CD4-positive, CD25-positive, alpha-beta regulatory T cell (primary cell): ENCODE data around the gene ALOX12B. TPM values are rescaled to one million over a fixed set of nuclear protein-coding genes. Genes with fewer than 3 reads are reported as not detected.
"Not testable (repeated sequence)": the region's sequence is repeated elsewhere in the genome, so short reads cannot be mapped to it uniquely, and the experiment has no call there.

ENCODE experiments used
- ATAC-seq, 2 donors: fragments of 150-1000 bp; cut with Tn5 transposase; one replicate each; pipeline ENCODE4 v1.10.0; 2021; ENCODE audit warnings: low read depth in 2 of 2, moderate number of reproducible peaks in 2 of 2, moderate library complexity in 1 of 2
- DNase-seq, 3 donors: peaks; one replicate each; pipeline versions ENCODE4 v3.0.0 to v3.0.0-alpha.2; 2012 to 2022; ENCODE audit warnings: mixed read lengths in 1 of 3
- H3K27ac ChIP-seq: one replicate; pipeline ENCODE4 v1.7.0; 2013; ENCODE audit warnings: mild to moderate bottlenecking, low read length; ENCODE audit not compliant: insufficient read depth, poor library complexity, severe bottlenecking
- H3K27me3 ChIP-seq: one replicate; pipeline ENCODE4 v1.7.0; 2013; ENCODE audit warnings: low read length; ENCODE audit not compliant: control insufficient read depth, insufficient read depth
- H3K36me3 ChIP-seq: one replicate; pipeline ENCODE4 v1.7.0; 2013; ENCODE audit warnings: mild to moderate bottlenecking, low read length, moderate library complexity; ENCODE audit not compliant: control insufficient read depth, insufficient read depth
- H3K4me1 ChIP-seq: 2 replicates; pipeline ENCODE4 v1.7.0; 2013; ENCODE audit warnings: mild to moderate bottlenecking, low read length; ENCODE audit not compliant: insufficient read depth, control insufficient read depth, poor library complexity, severe bottlenecking
- H3K4me3 ChIP-seq: one replicate; pipeline ENCODE4 v1.7.0; 2013; ENCODE audit warnings: low read depth, mild to moderate bottlenecking, low read length, moderate library complexity
- H3K9me3 ChIP-seq, 2 experiments: 1 replicate in 1 of 2; 2 replicates in 1 of 2; pipeline ENCODE4 v1.7.0; 2013; ENCODE audit warnings: low read length in 2 of 2, mild to moderate bottlenecking in 1 of 2, moderate library complexity in 1 of 2; ENCODE audit not compliant: control insufficient read depth in 2 of 2
- H3K27ac Mint-ChIP-seq, 3 donors: one replicate each; pipeline ENCODE4 v1.8.0; 2020 to 2022; ENCODE audit warnings: mild to moderate bottlenecking in 3 of 3, mixed read lengths in 3 of 3, moderate library complexity in 2 of 3
- H3K27me3 Mint-ChIP-seq: one replicate; pipeline ENCODE4 v1.8.0; 2022; ENCODE audit warnings: mild to moderate bottlenecking, mixed read lengths
- H3K36me3 Mint-ChIP-seq: one replicate; pipeline ENCODE4 v1.8.0; 2020; ENCODE audit warnings: mixed read lengths
- H3K4me1 Mint-ChIP-seq, 4 donors: one replicate each; pipeline ENCODE4 v1.8.0; 2020 to 2022; ENCODE audit warnings: mixed read lengths in 4 of 4, mild to moderate bottlenecking in 1 of 4
- H3K4me3 Mint-ChIP-seq, 4 donors: one replicate each; pipeline ENCODE4 v1.8.0; 2020 to 2022; ENCODE audit warnings: mild to moderate bottlenecking in 4 of 4, mixed read lengths in 4 of 4, moderate library complexity in 3 of 4
- H3K9me3 Mint-ChIP-seq, 7 donors: one replicate each; pipeline ENCODE4 v1.8.0; 2020 to 2022; ENCODE audit warnings: mixed read lengths in 7 of 7, mild to moderate bottlenecking in 3 of 7, moderate library complexity in 2 of 7
- polyA plus RNA-seq, 4 donors: library from polyadenylated mRNA; unstranded; fragments of 300-500 nt; fragmentation: Illumina TruSeq; gene quantifications; one replicate each; pipeline ENCODE4 v1.2.3, GENCODE V29; 2021
- total RNA-seq: library from RNA; stranded (reverse); gene quantifications from one replicate; pipeline ENCODE4 v1.2.3, GENCODE V29; 2022

Gene ALOX12B
- total and polyA plus RNA-seq, 5 donors from 2014 or later, result 0.53 to 0.68 (median 0.67) TPM; not detected in 2

- Mint-ChIP-seq H3K4me1 (peaks cover 16 to 41% (median 27%) of the 10 kb centered on the region in 4 donors), H3K4me3 (peak overlapping the region in 2 of 4 donors; percentile 35 to 75), H3K36me3 (peaks cover 11% of the 10 kb centered on the region), H3K27ac (no peak overlapping the region), H3K27me3 (peaks cover 90% of the 10 kb centered on the region), H3K9me3 (peaks cover 0 to 11% (median 0%) of the 10 kb centered on the region in 7 donors)
- Histone ChIP-seq H3K27me3 (peaks cover 26% of the 10 kb centered on the region), H3K36me3 (no peaks in the 10 kb centered on the region), H3K27ac (no peak overlapping the region), H3K4me1 (peaks cover 35% of the 10 kb centered on the region), H3K9me3 (no peaks in the 10 kb centered on the region), H3K4me3 (no peak overlapping the region)
- ATAC-seq, result no peak
- DNase-seq, result peak in 1 of 3 donors; percentile 8
Measured at GRCh38 chr17:8116776-8117175, 29.3 kb upstream of the ALOX12B start.

- H3K27me3 ChIP-seq, result peaks cover 15% of the 10 kb centered on the region
- Mint-ChIP-seq H3K4me3 (peak overlapping the region in 3 of 4 donors; percentile 18 to 75 (median 39)), H3K27me3 (peaks cover 53% of the 10 kb centered on the region), H3K27ac (peak overlapping the region in 1 of 3 donors; percentile 69), H3K9me3 (peaks cover 0 to 3% (median 0%) of the 10 kb centered on the region in 7 donors), H3K36me3 (peaks cover 4% of the 10 kb centered on the region), H3K4me1 (peaks cover 0 to 6% (median 3%) of the 10 kb centered on the region in 4 donors)
- no peaks in the 10 kb centered on the region for H3K9me3 ChIP-seq
- no peak for ATAC-seq
- no peak overlapping the region for H3K27ac ChIP-seq
- H3K4me3 ChIP-seq, result no peak overlapping the region
- H3K36me3 ChIP-seq, result no peaks in the 10 kb centered on the region
- H3K4me1 ChIP-seq, result peaks cover 10% of the 10 kb centered on the region
- DNase-seq, result no peak
Measured at GRCh38 chr17:8110907-8111306, 23.4 kb upstream of the ALOX12B start.

- Mint-ChIP-seq H3K27me3 (peaks cover 48% of the 10 kb centered on the region), H3K36me3 (peaks cover 4% of the 10 kb centered on the region)
Measured at GRCh38 chr17:8110456-8110804, 22.9 kb upstream of the ALOX12B start.

GRCh38 chr17:8109661-8110455 lies 22.3 kb upstream of the ALOX12B start:
- Mint-ChIP-seq H3K9me3 (peaks cover 0 to 3% (median 0%) of the 10 kb centered on the region in 7 donors), H3K36me3 (peaks cover 4% of the 10 kb centered on the region), H3K27me3 (peaks cover 43% of the 10 kb centered on the region), H3K27ac (no peak overlapping the region), H3K4me3 (peak overlapping the region in 2 of 4 donors; percentile 70 to 81), H3K4me1 (peaks cover 0 to 6% (median 3%) of the 10 kb centered on the region in 4 donors)
- Histone ChIP-seq H3K36me3 (no peaks in the 10 kb centered on the region), H3K27me3 (peaks cover 9% of the 10 kb centered on the region), H3K4me1 (peaks cover 10% of the 10 kb centered on the region), H3K27ac (no peak overlapping the region), H3K4me3 (peak overlapping the region; percentile 35), H3K9me3 (no peaks in the 10 kb centered on the region)
- DNase-seq, result peak; percentile 74 to 83 (median 77)
- peak; percentile 91 to 93 for ATAC-seq

More at GRCh38 chr17:8110456-8110804, 22.9 kb upstream of the ALOX12B start:
- H3K4me3 ChIP-seq, result no peak overlapping the region
- H3K27ac ChIP-seq, result no peak overlapping the region
- H3K27me3 ChIP-seq, result peaks cover 11% of the 10 kb centered on the region
- Mint-ChIP-seq H3K4me1 (peaks cover 0 to 6% (median 3%) of the 10 kb centered on the region in 4 donors), H3K9me3 (peaks cover 0 to 3% (median 0%) of the 10 kb centered on the region in 7 donors), H3K4me3 (peak overlapping the region in 2 of 4 donors; percentile 22 to 75), H3K27ac (peak overlapping the region in 1 of 3 donors; percentile 62)
- no peak for DNase-seq
- no peak for ATAC-seq
- no peaks in the 10 kb centered on the region for H3K9me3 ChIP-seq
- H3K4me1 ChIP-seq, result peaks cover 10% of the 10 kb centered on the region
- H3K36me3 ChIP-seq, result no peaks in the 10 kb centered on the region

- H3K27me3 ChIP-seq, result peaks cover 7% of the 10 kb centered on the region
- H3K4me1 ChIP-seq, result peaks cover 10% of the 10 kb centered on the region
- H3K9me3 ChIP-seq, result no peaks in the 10 kb centered on the region
- DNase-seq (no peak), ATAC-seq (no peak)
- peaks cover 0 to 3% (median 0%) of the 10 kb centered on the region in 7 donors for H3K9me3 Mint-ChIP-seq
- no peak overlapping the region for H3K4me3 ChIP-seq
- peak overlapping the region in 3 of 4 donors; percentile 15 to 38 (median 28) for H3K4me3 Mint-ChIP-seq
- no peak overlapping the region for H3K27ac ChIP-seq
- H3K4me1 Mint-ChIP-seq, result peaks cover 0 to 6% (median 3%) of the 10 kb centered on the region in 4 donors
- H3K36me3 ChIP-seq, result no peaks in the 10 kb centered on the region
- no peak overlapping the region for H3K27ac Mint-ChIP-seq
- peaks cover 4% of the 10 kb centered on the region for H3K36me3 Mint-ChIP-seq
- peaks cover 36% of the 10 kb centered on the region for H3K27me3 Mint-ChIP-seq
Measured at GRCh38 chr17:8108972-8109660, 21.6 kb upstream of the ALOX12B start.

GRCh38 chr17:8106980-8107379 lies 19.5 kb upstream of the ALOX12B start:
- not testable (repeated sequence) for H3K27me3 ChIP-seq, H3K36me3 Mint-ChIP-seq, H3K4me3 ChIP-seq, ATAC-seq, H3K9me3 Mint-ChIP-seq, H3K36me3 ChIP-seq, H3K9me3 ChIP-seq, H3K27ac ChIP-seq, H3K4me1 Mint-ChIP-seq, DNase-seq
- H3K27ac Mint-ChIP-seq, result peak overlapping the region in 1 of 3 donors; percentile 10
- H3K4me3 Mint-ChIP-seq, result peak overlapping the region in 1 of 4 donors; percentile 1
- H3K27me3 Mint-ChIP-seq, result peaks cover 20% of the 10 kb centered on the region
- H3K4me1 ChIP-seq, result peaks cover 10% of the 10 kb centered on the region

GRCh38 chr17:8105957-8106398 lies 18.5 kb upstream of the ALOX12B start:
- H3K27ac Mint-ChIP-seq, result peak overlapping the region in 2 of 3 donors; percentile 68 to 82
- no peak for ATAC-seq
- peaks cover 0 to 6% (median under 1%) of the 10 kb centered on the region in 4 donors for H3K4me1 Mint-ChIP-seq
- H3K36me3 Mint-ChIP-seq, result no peaks in the 10 kb centered on the region
- Histone ChIP-seq H3K9me3 (no peaks in the 10 kb centered on the region), H3K4me1 (peaks cover 10% of the 10 kb centered on the region), H3K4me3 (no peak overlapping the region), H3K27ac (no peak overlapping the region), H3K36me3 (no peaks in the 10 kb centered on the region), H3K27me3 (no peaks in the 10 kb centered on the region)
- H3K27me3 Mint-ChIP-seq, result peaks cover 16% of the 10 kb centered on the region
- H3K4me3 Mint-ChIP-seq, result peak overlapping the region in 1 of 4 donors; percentile 22
- DNase-seq, result no peak
- H3K9me3 Mint-ChIP-seq, result peaks cover 0 to 3% (median 0%) of the 10 kb centered on the region in 7 donors
